NCI-H187 (cell line): ENCODE results near the gene ZNF358.

ENCODE experiments used
- DNase-seq, 2 experiments: peaks; one replicate each; lab custom pipeline; 2025; lab: John Stamatoyannopoulos, UW

ZNF358 gene

DNA sequence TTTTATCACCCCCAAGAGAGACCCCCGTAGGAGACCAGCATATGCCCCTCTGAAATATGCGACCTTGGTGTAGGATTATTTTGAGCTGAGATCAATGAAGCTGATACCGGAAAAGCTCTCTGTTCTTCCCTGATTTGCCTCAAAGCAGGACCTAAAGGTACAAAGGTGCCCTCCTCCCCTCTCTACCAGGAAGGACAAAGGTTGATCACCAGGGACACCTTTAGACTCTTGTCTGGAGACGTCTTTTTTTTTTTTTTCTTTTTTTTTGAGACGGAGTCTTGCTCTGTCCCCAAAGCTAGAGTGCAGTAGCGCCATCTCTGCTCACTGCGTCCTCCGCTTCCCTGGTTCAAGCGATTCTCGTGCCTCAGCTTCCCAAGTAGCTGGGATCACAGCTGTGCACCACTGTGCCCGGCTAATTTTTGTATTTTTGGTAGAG is 26.3 kb upstream of the ZNF358 start:
- DNase-seq, result no peak

DNA sequence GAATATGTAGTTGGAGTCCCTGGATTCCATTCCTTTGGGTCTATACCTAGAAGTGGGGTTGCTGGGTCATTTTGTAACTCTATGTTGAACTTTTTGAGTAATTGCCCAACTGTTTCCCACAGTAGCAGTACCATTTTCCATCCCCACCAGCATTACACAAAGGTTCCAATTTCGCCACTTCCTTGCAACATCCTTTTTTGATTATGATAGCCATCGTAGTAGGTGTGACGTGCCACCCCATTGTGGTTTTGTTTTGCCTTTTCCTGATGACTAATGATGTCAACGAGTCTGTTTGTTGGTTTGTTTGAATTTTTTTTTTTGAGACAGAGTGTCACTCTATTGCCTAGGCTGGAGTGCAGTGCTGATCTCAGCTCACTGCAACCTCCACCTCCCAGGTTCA is 23.8 kb upstream of the ZNF358 start:
- DNase-seq, result no peak

DNA sequence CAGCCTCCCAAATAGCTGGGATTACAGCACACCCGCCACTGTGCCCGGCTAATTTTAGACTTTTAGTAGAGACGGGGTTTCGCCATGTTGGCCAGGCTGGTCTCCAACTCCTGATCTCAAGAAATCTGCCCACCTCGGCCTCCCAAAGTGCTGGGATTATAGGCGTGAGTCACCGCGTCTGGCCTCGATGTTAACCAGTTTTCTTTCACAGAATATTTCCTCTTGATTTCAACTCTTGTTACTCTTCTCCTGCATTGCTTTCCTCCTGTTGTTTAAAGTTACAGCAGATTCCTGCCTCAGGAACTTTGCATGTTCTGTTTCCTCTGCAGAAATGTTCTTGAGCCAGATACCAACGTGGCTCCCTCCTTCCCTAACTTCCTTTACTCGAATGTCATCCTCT is 23.3 kb upstream of the ZNF358 start:
- DNase-seq, result no peak

DNA sequence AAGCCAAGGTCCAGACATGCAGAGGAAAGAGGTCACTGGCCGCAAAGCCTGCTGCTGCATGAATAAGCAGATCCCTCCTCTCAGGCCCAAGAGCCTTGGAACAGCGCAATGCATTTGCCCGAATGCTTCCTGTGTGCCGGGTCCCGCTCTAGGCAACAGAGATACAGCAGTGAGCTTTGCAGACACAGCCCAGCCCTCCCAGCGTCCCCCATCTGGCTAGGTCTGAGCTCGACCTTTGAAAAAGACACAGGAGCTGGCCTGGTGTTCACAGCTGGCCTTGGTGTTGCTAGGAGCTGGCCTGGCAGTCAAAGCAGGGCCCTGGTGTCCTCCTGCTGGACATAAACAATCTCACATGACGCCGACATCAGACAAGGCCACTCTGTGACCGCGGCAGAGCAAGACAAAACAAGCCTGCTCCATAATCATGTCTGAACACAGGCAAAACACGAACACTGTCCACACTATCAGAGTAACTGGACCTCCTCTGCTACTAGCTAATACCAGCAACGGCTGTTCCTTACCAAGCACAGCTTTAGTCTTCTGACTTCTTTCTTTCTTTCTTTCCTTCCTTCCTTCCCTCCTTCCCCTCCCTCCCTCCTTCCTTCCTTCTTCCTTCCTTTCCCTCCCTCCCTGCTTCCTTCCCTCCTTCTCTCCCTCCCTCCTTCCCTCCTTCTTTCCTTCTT is 21.3 kb upstream of the ZNF358 start:
- no peak for DNase-seq

DNA sequence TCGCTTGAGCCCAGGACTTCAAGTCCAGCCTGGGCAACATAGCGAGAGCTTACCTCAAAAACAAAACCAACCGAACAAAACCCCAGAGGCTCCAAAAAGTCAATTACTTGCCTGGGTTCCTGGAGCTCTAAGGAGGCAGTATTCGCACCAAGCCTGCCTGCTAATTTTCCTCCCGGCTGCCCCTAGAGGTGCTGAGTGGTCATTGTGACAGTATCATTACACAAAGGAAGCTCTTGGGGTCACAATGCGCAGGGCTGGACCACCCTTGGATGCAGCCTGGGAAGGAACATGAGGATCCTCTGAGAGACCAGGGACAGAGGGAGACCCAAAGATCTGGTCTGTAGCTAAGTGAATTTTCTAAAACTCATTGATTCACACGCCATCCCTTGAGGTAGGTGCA is 18.6 kb upstream of the ZNF358 start:
- DNase-seq, result no peak

DNA sequence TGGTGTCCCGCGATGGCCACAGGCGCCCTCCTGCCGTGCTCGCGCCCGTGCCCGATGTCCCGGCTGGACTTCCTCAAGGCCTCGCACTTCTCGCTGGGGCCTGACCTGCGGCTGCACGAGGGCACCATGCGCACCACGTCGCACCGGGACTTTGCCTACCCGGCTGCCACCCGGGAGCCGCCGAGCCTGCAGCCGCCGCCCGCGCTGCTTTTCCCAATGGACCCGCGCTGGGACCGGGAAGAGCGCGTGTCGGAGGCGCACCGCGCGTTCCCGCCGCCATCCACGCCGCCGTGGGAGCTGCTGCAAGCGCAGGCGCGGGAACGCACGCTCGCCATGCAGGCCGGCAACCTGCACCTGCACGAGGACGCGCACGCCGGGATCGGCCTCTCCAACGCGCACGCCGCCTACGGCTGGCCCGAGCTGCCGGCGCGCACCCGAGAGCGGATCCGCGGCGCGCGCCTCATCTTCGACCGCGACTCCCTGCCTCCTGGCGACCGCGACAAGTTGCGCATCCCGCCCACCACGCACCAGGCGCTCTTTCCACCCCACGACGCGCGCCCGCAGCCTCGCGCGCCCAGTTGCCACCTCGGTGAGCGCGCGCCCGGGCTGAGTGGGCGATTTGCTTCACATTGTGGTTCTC is 15.0 kb upstream of the ZNF358 start:
- DNase-seq, result peak; percentile 8 to 42

DNA sequence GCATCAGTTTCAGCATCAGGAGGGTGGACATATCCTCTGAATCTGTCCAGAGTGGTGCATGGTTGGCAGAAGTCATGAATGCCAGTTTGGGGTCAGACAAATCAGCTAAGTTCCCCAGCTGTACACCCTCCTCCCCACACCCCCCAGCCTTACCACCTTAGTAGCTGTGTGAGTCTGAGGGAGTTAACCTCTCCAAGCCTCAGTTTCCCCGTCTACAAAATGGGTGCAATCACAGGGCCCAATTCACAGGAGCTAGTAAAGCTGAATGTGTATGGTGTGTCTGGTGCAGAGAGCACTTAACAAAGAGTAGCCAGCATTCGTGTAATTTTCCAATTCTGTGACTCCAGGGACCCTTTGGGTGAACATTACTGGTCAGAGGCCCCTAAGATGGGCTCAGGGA is 13.4 kb upstream of the ZNF358 start:
- DNase-seq, result no peak

DNA sequence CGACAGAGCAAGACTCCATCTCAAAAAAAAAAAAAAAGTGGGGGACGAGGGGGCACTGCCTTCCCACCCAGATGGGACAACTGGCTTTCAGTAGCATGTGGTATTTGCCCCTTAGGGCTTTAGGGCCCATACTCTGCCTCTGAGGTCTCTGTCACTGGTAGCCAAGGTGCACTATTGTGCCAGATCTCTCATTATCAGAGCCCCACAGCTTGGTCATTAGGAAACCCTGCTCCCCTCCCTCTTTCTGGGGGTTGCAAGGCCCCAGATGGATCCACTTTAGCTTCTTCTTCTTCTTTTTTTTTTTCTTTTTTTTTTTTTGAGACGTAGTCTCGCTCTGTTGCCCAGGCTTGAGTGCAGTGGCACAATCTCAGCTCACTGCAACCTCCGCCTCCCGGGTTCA is 11.2 kb upstream of the ZNF358 start:
- DNase-seq, result no peak

DNA sequence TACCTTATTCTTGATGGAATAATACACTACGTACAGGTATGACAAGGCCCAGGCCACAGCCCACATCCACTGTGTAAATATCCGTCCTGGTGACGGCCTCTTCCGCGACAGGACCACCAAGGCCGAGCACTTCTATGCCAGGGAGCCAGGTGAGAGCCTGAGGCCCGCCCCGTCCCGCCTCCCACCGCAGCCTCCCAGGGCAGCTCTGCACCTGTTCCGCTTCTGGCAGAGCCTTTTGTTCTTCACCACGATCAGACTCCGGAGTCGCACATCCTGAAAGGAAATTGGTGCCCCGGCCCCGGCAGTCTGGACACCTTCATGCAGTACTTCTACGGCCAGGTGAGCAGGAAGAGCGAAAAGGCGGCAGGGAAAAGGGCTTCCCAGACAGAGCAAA is 10.6 kb upstream of the ZNF358 start:
- DNase-seq, result no peak

DNA sequence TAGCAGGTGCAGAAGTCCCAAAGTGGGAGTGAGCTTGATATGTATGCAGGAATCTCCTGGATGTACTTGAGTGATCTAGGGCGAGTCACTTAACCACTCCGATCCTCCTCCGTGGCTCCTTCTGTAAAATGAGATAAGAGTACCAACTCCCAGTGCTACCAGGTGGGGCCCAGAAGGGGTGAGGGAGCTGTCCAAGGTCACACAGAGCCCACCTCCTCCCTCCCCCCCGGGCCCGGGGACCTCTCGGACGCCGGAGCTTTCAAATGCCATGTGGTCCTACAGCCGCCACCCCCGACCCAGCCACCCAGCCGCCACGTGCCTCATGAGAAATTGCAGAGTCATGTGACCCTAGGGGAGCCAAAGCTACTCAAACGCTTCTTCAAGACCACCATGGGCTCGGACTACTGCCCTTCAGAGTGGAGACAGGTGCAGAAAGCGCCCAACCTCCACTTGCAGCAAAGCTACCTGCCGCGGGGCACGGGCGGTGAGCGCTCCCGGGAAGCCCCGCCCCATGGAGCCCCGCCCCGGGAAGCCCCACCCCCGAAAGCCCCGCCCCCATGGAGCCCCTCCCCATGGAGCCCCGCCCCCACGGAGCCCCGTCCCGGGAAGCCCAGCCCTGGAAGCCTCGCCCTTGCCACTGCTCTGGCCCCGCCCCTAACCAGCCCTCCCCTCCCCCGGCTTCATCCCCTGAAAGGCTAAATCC is 10.1 kb upstream of the ZNF358 start:
- no peak for DNase-seq

DNA sequence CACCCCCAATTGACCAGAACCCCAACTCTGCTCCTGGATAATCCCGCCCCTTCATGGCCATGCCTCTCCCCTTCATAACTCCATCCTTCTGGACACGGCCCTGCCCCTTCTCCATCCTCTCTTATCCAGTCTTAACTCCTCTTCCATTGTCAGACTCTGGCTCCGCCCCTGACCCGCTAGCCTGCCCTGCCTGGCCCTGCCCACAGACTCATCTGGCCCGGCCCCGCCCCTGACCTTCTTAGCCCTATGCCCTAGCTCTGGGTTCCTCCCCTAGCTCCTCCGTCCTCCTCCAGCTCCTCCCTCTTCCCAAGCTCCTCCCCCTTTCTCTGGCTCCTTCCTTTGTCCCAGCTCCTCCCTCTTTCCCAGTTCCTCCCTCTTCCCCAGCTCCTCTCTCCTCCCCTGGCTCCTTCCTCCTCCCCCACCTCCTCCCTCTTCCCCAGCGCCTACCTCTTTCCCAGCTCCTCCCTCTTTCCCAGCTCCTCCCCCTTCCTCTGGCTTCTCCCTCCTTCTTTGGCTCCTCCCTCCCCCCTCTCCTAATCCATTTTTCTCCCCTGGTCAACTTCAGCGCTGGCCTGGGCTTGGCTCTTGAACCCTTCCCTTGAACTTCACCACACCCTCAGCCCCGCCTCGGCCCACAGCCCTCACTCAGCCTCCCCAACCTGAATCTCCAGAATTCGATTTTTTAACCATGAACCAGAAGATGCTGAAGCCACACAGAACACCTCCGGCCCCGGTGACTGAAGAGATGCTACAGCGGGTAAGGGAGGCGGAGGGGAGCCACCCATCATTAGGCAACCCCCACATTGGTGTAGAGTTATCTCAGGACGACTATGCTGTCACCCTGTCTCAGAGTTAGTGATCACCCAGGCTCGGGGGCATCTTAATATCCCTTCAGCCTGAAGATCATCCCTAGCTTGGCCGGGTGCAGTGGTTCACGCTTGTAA is 9.2 kb upstream of the ZNF358 start:
- peak; percentile 51 to 65 for DNase-seq

DNA sequence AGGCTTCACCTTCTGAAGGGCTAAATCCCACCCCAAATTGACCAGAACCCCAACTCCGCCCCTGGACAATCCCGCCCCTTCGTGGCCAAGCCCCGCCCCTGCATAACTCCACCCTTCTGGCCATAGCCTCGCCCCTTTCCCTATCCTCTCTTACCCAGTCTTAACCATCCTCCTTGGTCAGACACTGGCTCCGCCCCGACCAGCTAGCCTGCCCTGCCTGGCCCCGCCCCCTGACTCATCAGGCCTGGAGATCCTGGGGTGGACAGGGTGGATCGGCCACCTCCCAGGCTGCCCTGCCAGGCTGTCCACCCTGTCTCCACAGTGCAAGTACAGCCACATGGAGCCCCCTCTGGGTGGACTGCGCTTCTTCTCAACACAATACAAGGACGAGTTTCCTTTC is 8.0 kb upstream of the ZNF358 start:
- no peak for DNase-seq

DNA sequence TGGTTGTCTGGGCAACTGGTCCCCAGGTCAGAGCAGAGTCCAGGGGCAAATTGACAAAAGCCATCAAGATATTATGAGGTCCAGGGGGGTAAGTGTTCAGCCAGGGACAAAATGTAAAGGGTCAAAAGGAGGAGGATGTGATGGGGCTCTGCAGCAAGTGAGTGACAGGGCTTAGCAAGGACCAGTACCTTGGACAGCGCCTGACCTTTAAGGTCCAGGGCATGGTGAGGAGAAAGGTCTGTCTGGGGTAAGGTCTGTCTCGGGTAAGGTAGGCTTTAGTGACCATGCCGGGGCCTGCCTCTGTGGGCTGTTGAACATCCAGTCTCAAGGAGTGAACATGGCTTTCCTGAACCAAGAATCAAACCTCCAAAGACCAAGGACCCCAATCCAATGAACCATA is 6.3 kb upstream of the ZNF358 start:
- DNase-seq, result no peak

DNA sequence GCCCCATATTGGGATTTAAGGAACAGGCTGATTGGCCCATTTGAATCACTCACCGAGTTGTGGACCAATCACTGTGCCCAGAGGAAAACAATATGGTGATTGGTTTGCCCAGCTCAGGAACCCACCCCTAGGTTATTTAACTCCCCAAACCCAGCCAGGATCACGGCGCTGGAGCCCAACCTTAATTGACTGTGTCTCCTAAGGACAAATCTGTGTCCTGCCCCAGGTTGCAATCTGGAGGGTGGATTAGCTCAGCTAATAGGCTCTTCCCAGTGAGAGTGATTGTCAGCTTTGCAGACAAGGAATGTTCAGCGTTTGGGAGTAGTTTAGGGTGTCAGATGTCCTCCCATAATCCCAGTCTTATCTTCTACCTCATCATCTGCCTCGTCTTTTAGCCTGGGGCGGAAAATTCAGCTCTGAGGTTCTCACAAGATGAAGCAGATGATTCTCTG is 3.5 kb upstream of the ZNF358 start:
- DNase-seq, result no peak

DNA sequence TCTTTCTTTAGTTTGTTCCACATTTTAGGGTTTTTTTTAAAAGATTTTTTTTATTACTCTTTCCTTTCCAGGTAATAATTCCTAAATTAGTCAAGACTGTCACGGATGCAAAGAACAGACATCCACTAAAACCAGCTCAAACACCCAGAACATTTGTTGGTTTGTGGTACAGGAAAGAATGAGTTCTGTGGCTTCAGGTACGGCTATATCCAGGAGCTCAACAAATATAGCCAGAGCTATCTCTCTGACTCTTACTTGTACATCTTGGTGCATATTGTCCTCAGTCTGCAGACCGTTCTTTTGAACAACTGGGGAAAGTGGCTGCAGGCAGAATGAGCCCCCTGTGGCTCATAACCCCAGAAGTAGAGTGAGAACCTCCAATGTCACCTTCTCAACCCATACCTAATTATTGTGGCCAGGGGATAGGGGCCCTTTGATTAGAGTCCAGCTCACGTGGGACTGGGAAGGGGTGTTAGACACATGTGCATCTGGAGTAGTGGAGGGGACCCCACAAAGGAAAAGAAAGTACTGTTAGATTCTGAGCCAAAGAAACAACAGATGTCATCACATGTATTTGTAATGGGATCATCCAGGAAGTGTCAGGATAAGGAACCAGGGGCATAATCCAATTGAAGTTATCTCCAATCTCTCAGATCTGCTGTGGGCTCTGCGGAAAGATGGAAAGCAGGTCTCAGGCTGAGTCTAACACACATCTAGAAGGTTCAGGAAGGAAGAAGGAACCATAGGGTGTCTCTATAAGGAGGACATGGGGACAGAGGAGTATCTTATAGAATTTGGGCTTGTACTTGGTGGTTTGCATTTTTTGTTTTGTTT is 1.9 kb upstream of the ZNF358 start:
- DNase-seq, result no peak

DNA sequence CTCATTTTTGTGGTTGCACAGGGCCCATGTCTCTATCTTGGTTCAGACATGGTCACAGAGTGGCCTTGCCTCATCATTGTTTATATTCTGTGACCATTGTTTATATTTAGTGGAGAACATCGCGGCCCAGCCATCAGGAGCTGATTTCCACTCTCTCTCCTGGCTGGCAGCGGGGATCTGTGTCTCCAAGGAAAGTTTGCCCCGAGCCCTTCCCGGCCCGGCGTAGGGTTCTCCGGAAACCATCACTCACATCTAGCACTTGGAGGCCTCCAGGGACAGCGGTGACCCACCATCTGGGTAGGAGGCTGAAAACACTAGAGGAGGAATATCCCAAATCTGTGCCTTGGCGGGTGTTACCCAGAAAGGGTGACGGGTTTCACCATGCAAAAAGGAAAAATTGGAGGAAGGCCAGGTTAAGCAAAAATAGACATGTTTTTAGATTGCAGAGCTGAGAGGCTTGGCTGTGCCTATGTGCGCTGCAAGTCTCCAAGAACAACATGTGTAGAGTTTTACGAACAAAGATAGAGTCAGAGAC is 726 bp upstream of the ZNF358 start:
- DNase-seq, result no peak

DNA sequence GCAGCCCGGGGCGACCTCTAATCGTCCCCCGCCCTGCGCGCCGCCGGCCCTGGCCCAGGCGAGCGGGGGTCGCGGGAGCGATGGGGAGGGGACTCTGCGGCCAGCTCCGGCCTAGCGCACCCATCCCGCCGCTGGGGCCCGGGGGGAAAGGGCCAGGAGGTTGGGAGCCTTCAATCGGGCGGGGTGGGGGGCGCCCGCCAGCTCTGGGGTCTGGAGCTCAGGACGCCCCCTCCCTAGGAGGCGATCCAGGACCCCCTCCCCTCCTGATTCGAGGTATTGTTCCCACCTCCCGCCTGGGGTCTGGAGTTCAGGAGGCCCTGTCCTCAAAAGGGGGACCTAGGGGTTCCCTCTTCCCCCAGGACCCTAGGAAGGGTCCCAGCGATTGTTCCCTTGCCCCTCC is 430 bp downstream of the ZNF358 start:
- no peak for DNase-seq

DNA sequence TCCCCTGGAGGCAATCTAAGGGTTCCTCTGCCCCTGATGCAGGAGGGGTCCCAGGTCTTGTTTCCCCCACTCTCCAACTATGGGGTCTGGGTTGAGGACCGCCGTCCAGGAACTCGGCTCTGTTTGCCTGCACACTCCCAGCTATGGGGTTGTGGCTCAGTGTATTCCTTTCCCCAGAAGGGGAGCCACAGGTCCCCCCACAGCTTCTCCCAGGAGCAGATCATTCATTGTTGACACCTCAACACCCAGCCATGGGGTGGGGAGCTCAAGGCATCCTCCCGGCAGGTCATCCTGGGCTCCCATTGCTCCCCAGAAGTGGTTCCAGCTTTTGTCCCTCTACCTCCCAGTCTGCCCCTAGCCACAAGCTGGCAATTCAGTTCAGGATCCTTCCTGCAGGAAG is 975 bp downstream of the ZNF358 start:
- no peak for DNase-seq

DNA sequence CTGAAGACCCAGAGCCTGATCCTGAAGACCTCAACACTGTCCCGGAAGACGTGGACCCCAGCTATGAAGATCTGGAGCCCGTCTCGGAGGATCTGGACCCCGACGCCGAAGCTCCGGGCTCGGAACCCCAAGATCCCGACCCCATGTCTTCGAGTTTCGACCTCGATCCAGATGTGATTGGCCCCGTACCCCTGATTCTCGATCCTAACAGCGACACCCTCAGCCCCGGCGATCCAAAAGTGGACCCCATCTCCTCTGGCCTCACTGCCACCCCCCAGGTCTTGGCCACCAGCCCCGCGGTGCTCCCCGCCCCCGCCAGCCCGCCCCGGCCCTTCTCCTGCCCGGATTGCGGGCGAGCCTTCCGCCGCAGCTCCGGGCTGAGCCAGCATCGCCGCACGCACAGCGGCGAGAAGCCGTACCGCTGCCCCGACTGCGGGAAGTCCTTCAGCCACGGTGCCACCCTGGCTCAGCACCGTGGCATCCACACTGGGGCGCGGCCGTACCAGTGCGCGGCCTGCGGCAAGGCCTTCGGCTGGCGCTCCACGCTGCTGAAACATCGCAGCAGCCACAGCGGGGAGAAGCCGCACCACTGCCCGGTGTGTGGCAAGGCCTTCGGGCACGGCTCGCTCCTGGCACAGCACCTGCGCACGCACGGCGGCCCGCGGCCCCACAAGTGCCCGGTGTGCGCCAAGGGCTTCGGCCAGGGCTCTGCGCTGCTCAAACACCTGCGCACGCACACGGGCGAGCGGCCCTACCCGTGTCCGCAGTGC is 3.6 kb downstream of the ZNF358 start:
- no peak for DNase-seq
